NCI-H460 (cell line): ENCODE measurements around the gene ACRBP. TPM values are rescaled to one million over a fixed set of nuclear protein-coding genes. Genes with fewer than 3 reads are reported as not detected.

Source experiments
- total RNA-seq: library from RNA; depleted of rRNA; stranded (reverse); fragments of >200 nt; shearing (Covaris generic); gene quantifications from 2 replicates; pipeline ENCODE4 v1.2.3, GENCODE V29; 2014; rRNA removed

ACRBP gene
- total RNA-seq, 1 experiment from 2014 or later: 0.40 TPM

Other genes with a start within 250 kb of the ACRBP start
- gene CD27, start 202.5 kb downstream of the ACRBP start, total RNA-seq: not detected in 2 replicates
- gene TAPBPL, start 195.4 kb downstream of the ACRBP start, total RNA-seq: 3.2 and 3.9 TPM in 2 replicates
- gene VAMP1, start 176.8 kb downstream of the ACRBP start, total RNA-seq: 10.7 and 14.3 TPM in 2 replicates
- gene MRPL51, start 154.2 kb downstream of the ACRBP start, total RNA-seq: 150 and 183 TPM in 2 replicates
- gene NCAPD2, start 153.3 kb downstream of the ACRBP start, total RNA-seq: 60.2 and 68.4 TPM in 2 replicates
- 9,568 and 10,591 TPM in 2 replicates for gene GAPDH, start 112.9 kb downstream of the ACRBP start, total RNA-seq
- gene IFFO1, start 91.4 kb downstream of the ACRBP start, total RNA-seq: 0.15 TPM in 1 of 2 replicates, not detected in the other
- gene NOP2, start 79.1 kb downstream of the ACRBP start, total RNA-seq: 54.0 and 58.2 TPM in 2 replicates
- gene CHD4, start 40.1 kb downstream of the ACRBP start, total RNA-seq: 67.0 and 83.8 TPM in 2 replicates
- not detected in 2 replicates for gene LPAR5, start 11.5 kb downstream of the ACRBP start, total RNA-seq
- gene ING4, start 15.7 kb upstream of the ACRBP start, total RNA-seq: 16.3 and 17.6 TPM in 2 replicates
- gene ZNF384, start 41.9 kb upstream of the ACRBP start, total RNA-seq: 14.7 and 18.9 TPM in 2 replicates
- not detected in 2 replicates for gene PIANP, start 53.4 kb upstream of the ACRBP start, total RNA-seq
- 75.2 and 77.1 TPM in 2 replicates for gene COPS7A, start 76.6 kb upstream of the ACRBP start, total RNA-seq
- 96.3 and 98.8 TPM in 2 replicates for gene MLF2, start 105.7 kb upstream of the ACRBP start, total RNA-seq
- gene PTMS, start 118.9 kb upstream of the ACRBP start, total RNA-seq: 116 and 158 TPM in 2 replicates
- 0.25 TPM in 1 of 2 replicates, not detected in the other for gene LAG3, start 125.1 kb upstream of the ACRBP start, total RNA-seq
- gene CD4, start 142.1 kb upstream of the ACRBP start, total RNA-seq: not detected in 2 replicates
- 0.61 and 0.94 TPM in 2 replicates for gene GPR162, start 174.4 kb upstream of the ACRBP start, total RNA-seq
- 16.4 and 16.8 TPM in 2 replicates for gene P3H3, start 181.0 kb upstream of the ACRBP start, total RNA-seq
- 1.5 and 2.3 TPM in 2 replicates for gene GNB3, start 193.5 kb upstream of the ACRBP start, total RNA-seq
- 31.6 and 33.4 TPM in 2 replicates for gene CDCA3, start 203.9 kb upstream of the ACRBP start, total RNA-seq
- gene USP5, start 204.7 kb upstream of the ACRBP start, total RNA-seq: 30.7 and 33.5 TPM in 2 replicates
- 885 and 1,221 TPM in 2 replicates for gene TPI1, start 220.1 kb upstream of the ACRBP start, total RNA-seq
- gene SPSB2, start 225.9 kb upstream of the ACRBP start, total RNA-seq: 8.1 and 9.1 TPM in 2 replicates